Stimulated activated CD4-positive, alpha-beta T cell treated with anti-CD3 and anti-CD28 coated beads, Interleukin-2, amount 100 ng/mL, for 24 hours (primary cell): ENCODE results near the gene TMEM151B.

Experiments used
- DNase-seq, 2 donors: peaks; one replicate each; pipeline ENCODE4 v3.0.0-alpha.2; 2020

Gene TMEM151B

GRCh38 chr6:44233567-44234100 lies 36.6 kb upstream of the TMEM151B start:
- no peak for DNase-seq

GRCh38 chr6:44234101-44235025 lies 35.9 kb upstream of the TMEM151B start:
- DNase-seq: no peak

- DNase-seq: no peak
These were observed 35.0 kb upstream of the TMEM151B start for GRCh38 chr6:44235269-44235668.

GRCh38 chr6:44235891-44236516 lies 34.2 kb upstream of the TMEM151B start:
- DNase-seq: no peak

GRCh38 chr6:44237021-44237812 lies 33.0 kb upstream of the TMEM151B start:
- DNase-seq: peak; percentile 67 to 77

- peak; percentile 81 to 83 for DNase-seq
These were observed 32.3 kb upstream of the TMEM151B start for GRCh38 chr6:44237813-44238433.

GRCh38 chr6:44238687-44239350 lies 31.4 kb upstream of the TMEM151B start:
- DNase-seq: no peak

GRCh38 chr6:44243345-44243744 lies 26.9 kb upstream of the TMEM151B start:
- DNase-seq: no peak

- no peak for DNase-seq
These were observed 24.8 kb upstream of the TMEM151B start for GRCh38 chr6:44245391-44245911.

- DNase-seq: peak; percentile 90 to 93
These were observed 24.2 kb upstream of the TMEM151B start for GRCh38 chr6:44245912-44246662.

- DNase-seq: peak; percentile 94 to 96
These were observed 23.4 kb upstream of the TMEM151B start, which contains the start of gene HSP90AB1 for GRCh38 chr6:44246663-44247337. HSP90AB1 (plus strand) TSS chr6:44247101; CDS start chr6:44248630, 1,529 bp downstream.

GRCh38 chr6:44247338-44248302 lies 22.6 kb upstream of the TMEM151B start:
- peak; percentile 85 to 89 for DNase-seq

- DNase-seq: no peak
These were observed 21.7 kb upstream of the TMEM151B start for GRCh38 chr6:44248579-44248978.

- DNase-seq: no peak
These were observed 21.0 kb upstream of the TMEM151B start for GRCh38 chr6:44249082-44249748.

- no peak for DNase-seq
These were observed 20.1 kb upstream of the TMEM151B start for GRCh38 chr6:44250067-44250717.

GRCh38 chr6:44250718-44251123 lies 19.5 kb upstream of the TMEM151B start:
- no peak for DNase-seq

GRCh38 chr6:44251576-44252524 lies 18.4 kb upstream of the TMEM151B start:
- no peak for DNase-seq
